ENCODE measurements around the gene ILF3. TPM values are rescaled to one million over a fixed set of nuclear protein-coding genes. Genes with fewer than 3 reads are reported as not detected.

Gene ILF3
- total RNA-seq, 1 donor from 2014 or later: 387 TPM

DNA sequence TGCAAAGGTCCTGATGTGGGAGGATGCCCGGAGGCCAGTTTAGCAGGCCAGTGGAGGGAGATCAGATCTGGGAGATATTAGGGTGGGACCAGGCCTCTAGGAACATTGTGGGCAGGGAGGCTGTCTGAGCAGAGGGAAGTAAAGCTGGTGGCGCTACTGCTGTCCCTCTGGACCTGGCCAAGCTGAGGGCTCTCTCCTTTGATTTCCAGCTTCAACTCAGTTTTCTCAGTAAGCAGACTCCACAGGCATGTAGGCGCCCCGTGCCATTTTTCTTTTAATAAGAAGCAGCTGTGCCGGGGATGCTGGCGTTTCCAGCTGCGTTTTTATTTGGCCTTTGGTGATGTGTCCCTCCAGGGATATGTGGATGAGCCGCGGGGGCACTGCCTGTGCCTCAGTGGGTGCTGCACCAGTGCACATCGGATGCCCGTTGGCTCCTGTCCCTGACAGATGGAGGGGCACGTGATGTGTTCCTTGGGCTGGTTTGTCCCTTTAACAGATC, 70.5 kb downstream of the ILF3 start:
- intact Hi-C loops (cut with micrococcal nuclease): no loop called here

DNA sequence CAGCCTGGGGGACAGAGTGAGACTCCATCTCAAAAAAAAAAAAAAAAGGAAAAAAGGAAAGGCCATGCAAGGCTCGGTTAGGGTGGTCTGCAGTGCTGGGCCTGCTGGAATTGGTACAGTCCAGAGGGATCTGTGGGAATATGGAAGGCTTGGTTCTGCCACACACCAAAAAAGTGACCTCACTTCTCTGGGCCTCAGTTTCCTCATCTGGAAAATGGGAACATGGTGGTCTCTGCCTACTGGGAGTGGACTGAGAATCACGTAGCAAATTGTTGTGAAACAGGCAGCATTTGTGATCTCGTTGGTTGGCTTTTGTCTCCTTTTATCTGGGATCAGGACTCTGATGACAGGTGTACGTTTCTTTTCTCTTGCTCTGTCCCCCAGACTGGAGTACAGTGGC, 71.3 kb downstream of the ILF3 start:
- intact Hi-C loops (cut with micrococcal nuclease): no loop called here

DNA sequence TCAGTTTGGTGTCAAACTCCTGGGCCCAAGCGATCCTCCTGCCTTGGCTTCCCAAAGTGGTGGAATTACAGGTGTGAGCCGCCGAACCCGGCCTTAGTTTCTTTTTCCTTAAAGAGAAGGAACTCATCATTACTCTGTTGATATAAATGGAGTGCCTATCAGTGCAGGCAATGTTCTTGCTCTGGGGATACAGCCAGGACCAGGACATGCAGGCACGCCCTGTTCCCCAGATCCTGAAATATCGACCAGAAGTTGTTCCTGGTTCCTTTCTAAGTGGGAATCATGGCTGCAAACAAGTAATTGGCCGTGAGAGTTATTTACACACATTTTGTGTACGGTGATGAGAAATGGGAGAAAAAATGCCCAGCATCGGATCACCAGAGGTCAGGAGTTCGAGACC, 72.1 kb downstream of the ILF3 start:
- intact Hi-C loops (cut with micrococcal nuclease): no loop called here

DNA sequence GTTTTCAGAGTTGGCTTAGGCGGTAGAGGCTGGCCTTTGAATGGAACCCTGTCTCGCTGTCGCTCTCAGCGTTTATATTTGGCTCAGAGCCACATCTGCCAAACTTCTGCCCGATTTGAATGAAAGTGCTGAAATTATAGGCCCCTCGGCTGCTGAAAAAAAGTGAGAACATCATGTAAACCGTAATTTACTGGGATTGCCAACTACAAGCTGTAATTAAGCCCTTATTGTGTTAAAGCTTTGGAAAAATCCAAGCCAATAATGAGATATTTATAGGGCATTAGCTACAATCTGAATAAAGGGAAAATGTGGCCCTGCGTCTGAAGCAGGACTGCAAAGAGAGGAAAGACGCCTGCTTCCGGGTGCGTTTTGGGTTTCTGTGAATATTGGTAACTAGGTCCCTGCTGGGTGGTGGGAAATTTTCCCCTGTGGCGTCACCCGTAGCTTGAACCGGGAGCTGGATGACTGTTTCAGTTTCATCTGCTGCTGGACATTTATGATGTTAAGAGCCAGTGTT, 73.6 kb downstream of the ILF3 start:
- intact Hi-C loops (cut with micrococcal nuclease): no loop called here

DNA sequence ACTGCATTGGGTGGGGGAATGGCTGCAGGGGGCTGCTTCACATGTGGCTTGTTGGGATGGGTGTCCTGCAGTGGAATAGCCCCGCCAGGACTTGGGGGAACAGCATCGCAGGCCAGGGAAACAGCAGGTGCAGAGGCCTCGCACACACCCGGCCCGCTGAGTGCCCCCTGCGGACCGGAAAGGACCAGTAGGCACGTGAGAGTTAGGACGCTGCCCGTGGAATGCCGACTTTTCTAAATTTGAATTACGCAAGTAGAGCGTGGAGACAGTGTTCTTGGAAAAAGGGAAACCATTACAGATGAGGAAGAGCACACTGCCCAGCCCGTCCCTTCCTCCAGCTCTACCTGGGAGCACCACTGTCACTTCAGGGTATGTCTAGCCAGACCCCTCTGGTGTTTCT, 75.3 kb downstream of the ILF3 start:
- intact Hi-C loops (cut with micrococcal nuclease): no loop called here

DNA sequence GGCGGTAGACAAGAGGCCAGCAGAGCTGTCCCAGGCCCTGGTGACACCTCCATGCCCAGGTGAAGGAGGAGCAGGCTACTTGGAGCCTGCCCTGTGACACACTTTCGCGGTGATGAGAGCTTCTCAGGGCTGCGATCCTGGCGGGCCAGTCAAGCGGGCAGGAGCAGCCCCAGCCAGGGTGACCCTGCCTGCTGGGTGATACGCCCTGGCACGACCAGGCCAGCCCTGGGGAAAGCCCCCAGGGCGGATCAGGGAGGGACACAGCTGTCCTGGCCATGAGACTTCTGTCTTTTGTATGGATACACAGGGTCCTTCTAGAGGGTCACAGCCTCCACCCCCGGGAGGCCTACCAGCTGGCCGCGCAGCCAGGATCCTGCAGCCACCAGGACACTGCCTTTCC, 76.8 kb downstream of the ILF3 start:
- intact Hi-C loops (cut with micrococcal nuclease): loop anchor here (1.0 kb wide), 3 partner anchors 14 to 66 kb away; no protein-coding TSS in a partner anchor

DNA sequence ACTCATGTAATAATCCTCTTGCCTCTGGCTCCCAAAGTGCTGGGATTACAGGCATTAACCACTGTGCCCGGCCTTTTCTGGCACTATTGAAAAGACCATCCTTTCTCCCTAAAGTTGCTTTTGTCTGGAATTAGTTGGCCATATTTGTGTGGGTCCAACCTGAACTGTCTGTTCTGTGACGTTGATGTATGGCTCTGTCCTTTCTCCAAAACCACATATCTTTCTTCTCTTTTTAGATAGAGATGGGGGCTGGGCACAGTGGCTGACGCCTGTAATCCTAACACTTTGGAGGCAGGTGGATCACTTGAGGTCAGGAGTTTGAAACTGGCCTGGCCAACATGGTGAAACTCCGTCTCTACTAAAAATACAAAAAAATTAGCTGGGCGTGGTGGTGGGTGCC, 81.6 kb downstream of the ILF3 start:
- intact Hi-C loops (cut with micrococcal nuclease): no loop called here

DNA sequence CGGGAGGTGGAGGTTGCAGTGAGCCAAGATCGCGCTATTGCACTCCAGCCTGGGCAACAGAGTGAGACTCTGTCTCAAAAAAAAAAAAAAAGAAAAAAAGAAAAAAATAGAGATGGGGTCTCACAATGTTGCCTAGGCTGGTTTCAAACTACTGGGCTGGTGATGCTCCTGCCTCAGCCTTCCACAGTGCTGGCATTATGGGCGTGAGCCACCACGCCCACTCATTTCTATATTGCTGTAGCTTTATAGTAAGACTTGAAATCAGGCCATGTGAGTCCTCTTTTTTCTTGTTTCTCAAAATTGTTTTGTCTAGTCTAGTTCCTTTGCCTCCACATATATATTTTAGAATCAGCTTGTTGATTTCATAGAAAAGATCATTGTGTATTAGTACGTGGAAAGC, 82.0 kb downstream of the ILF3 start:
- intact Hi-C loops (cut with micrococcal nuclease): no loop called here

DNA sequence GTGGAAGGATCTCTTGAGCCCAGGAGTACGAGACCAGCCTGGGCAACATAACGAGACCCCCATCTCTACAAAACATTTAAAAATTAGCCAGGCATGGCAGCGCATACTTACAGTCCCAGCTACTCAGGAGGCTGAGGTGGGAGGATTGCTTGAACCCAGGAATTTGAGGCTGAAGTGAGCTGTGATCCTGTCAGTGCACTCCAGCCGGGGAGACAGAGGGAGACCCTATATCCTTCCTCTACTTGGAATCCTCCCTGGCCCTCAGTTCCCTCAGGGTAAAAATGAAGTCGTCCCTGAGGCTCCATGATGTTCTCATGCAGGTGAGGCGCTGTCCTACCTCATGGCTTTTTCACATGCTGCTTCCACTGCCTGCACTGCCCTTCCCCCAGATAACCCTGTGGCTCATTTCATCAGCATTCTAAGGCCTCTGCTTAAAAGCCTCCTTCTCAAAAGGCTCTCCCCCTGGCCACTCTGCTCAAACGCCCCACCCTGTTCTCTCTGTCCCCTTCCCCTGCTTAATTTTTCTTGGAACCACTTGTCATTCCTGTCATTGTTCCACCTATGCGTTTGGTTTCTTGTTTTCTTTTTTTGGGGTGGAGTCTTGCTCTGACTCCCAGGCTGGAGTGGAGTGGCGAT, 82.9 kb downstream of the ILF3 start:
- intact Hi-C loops (cut with micrococcal nuclease): no loop called here

DNA sequence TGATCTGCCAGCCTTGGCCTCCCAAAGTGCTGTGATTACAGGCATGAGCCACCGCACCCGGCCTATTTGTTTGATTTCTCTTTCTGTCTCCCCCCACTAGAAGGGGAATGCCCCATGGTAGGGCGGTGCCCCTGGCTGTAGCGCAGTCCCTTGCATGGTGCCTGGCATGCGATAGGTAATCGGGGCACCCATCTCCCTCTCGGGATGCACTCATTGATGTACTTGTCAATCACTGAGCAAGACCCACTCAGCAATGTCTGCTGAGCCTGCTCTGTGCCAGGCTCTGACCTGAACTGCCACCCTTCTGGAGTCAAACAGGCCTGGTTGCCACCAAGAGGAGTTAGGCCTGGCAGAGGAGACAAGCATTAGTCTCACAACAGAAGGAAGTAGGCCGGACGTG, 83.6 kb downstream of the ILF3 start:
- intact Hi-C loops (cut with micrococcal nuclease): no loop called here

DNA sequence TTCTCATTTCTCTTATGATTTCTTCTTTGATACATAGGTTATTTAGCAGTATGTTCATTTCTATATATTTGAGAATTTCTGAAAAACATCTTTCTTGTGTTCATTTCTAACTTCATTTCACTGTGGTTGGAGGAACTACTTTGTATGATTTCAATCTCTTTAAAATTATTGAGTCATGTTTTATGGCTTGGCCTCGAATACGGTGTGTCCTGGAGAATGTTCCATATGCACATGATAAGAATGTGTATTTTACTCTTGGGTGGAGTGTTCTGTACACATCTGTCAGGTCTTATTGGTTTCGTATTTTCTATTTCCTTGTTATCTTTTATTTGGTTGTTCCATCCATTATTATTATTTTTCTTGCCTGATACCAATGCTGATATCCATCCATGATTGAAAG, 86.7 kb downstream of the ILF3 start:
- intact Hi-C loops (cut with micrococcal nuclease): no loop called here

Other genes starting within 250 kb of the ILF3 start
- gene PDE4A, start 233.8 kb upstream of the ILF3 start, total RNA-seq: 59.3 and 61.9 TPM in 2 replicates
- 91.4 and 97.7 TPM in 2 replicates for gene KEAP1, start 151.0 kb upstream of the ILF3 start, total RNA-seq
- not detected in 2 replicates for gene S1PR5, start 136.9 kb upstream of the ILF3 start, total RNA-seq
- gene ATG4D, start 110.4 kb upstream of the ILF3 start, total RNA-seq: 46.4 and 47.2 TPM in 2 replicates
- gene KRI1, start 88.3 kb upstream of the ILF3 start, total RNA-seq: 64.8 and 65.0 TPM in 2 replicates
- gene CDKN2D, start 85.4 kb upstream of the ILF3 start, total RNA-seq: 60.5 and 60.8 TPM in 2 replicates
- not detected in 2 replicates for gene AP1M2, start 67.0 kb upstream of the ILF3 start, total RNA-seq
- 151 and 162 TPM in 2 replicates for gene SLC44A2, start 28.8 kb upstream of the ILF3 start, total RNA-seq
- 52.4 and 58.2 TPM in 2 replicates for gene QTRT1, start 47.1 kb downstream of the ILF3 start, total RNA-seq
- gene DNM2, start 63.7 kb downstream of the ILF3 start, total RNA-seq: 374 and 410 TPM in 2 replicates
- gene TMED1, start 181.9 kb downstream of the ILF3 start, total RNA-seq: 12.1 and 14.2 TPM in 2 replicates
- 4.6 and 5.7 TPM in 2 replicates for gene C19orf38, start 194.1 kb downstream of the ILF3 start, total RNA-seq
- 44.2 and 44.6 TPM in 2 replicates for gene CARM1, start 217.2 kb downstream of the ILF3 start, total RNA-seq

All from T-helper 1 cell treated with Interleukin-12 subunit alpha and Interleukin-12 subunit beta and Interleukin-4 antibody, amounts not matched to agents 30 ng/mL and 1 ng/mL, for 36 hours (primary cell).